Prostate gland (tissue), 2 donors: ENCODE data around the gene RALGPS1. TPM values are rescaled to one million over a fixed set of nuclear protein-coding genes. Genes with fewer than 3 reads are reported as not detected.

Experiments
- DNase-seq: peaks from one replicate; pipeline ENCODE4 v3.0.0-alpha.2; 2019; ENCODE audit warnings: low spot score
- H3K27ac ChIP-seq, 2 donors: fragments of 200-600 bp; sonication (generic); 2 replicates each; pipeline ENCODE4 v1.5.1; 2017 to 2019
- H3K27me3 ChIP-seq: fragments of 200-600 bp; sonication (generic); replicated peaks from 2 replicates; pipeline ENCODE4 v1.5.1; 2019; ENCODE audit not compliant: insufficient read depth
- H3K36me3 ChIP-seq, 2 donors: fragments of 200-600 bp; sonication (generic); 1 replicate in 1 of 2; 2 replicates in 1 of 2; pipeline versions ENCODE4 v1.5.1 to v1.8.1; 2017 to 2019
- H3K4me1 ChIP-seq: fragments of 200-600 bp; sonication (generic); replicated peaks from 2 replicates; pipeline ENCODE4 v1.5.1; 2019
- H3K4me3 ChIP-seq, 2 donors: fragments of 200-600 bp; sonication (generic); 2 replicates each; pipeline ENCODE4 v1.5.1; 2017 to 2019
- H3K9me3 ChIP-seq: fragments of 200-600 bp; sonication (generic); 2 replicates; pipeline ENCODE4 v1.5.1; 2017
- CTCF ChIP-seq, 4 experiments: fragments of 200-600 bp in 2 of 4; fragments of 450-650 bp in 2 of 4; sonication (generic) in 2 of 4; IDR thresholded peaks; 1 replicate in 3 of 4; 2 replicates in 1 of 4; pipeline ENCODE4 v1.5.1; 2016 to 2019; ENCODE audit warnings: antibody characterized with exemption in 4 of 4, mild to moderate bottlenecking in 2 of 4, moderate library complexity in 2 of 4
- POLR2A ChIP-seq: fragments of 450-650 bp; IDR thresholded peaks from one replicate; pipeline ENCODE4 v1.6.1; 2016; ENCODE audit warnings: antibody characterized with exemption, mild to moderate bottlenecking
- POLR2AphosphoS5 ChIP-seq: sonication (generic); formaldehyde crosslinking; IDR thresholded peaks from one replicate; pipeline ENCODE4 v1.6.1; 2017; ENCODE audit warnings: antibody characterized with exemption
- WGBS: methylation state at CpG from one replicate; pipeline ENCODE4 v1.1.5; 2018; 5-methylcytosine and 5-hydroxymethylcytosine counted together
- intact Hi-C: fragments of 100-400 bp; cut with DNase I; formaldehyde crosslinking; loops from one replicate; pipeline ENCODE4 v1.14.2; 2022
- total RNA-seq, 2 donors: library from RNA; depleted of rRNA; stranded (reverse); fragments of >200 nt; gene quantifications; one replicate each; pipeline ENCODE4 v1.1.0, GENCODE V29; 2016

RALGPS1 gene
- total RNA-seq, 2 donors from 2014 or later = 14.7 to 20.7 TPM

GRCh38 chr9:127224883-127225739, 310.5 kb downstream of the RALGPS1 start:
- Histone ChIP-seq H3K4me3 (peak overlapping the region; percentile 67 to 76), H3K27ac (peak overlapping the region; percentile 79 to 81), H3K27me3 (no peaks in the 10 kb centered on the region), H3K4me1 (no peaks in the 10 kb centered on the region), H3K36me3 (no peaks in the 10 kb centered on the region), H3K9me3 (no peaks in the 10 kb centered on the region)
- TF ChIP-seq CTCF (IDR thresholded peaks at IDR 0.05) (no peak), POLR2A (peak; percentile 11)
- under 1% methylated on average over 72 of the region's 106 CpGs for WGBS
- intact Hi-C loops = loop anchor here (5.0 kb wide), 1 partner anchor 172 kb away; the partner anchor contains the start of gene SLC2A8
- peak; percentile 97 for DNase-seq

GRCh38 chr9:127225801-127226625, 311.4 kb downstream of the RALGPS1 start:
- H3K27me3 ChIP-seq = no peaks in the 10 kb centered on the region
- no peak for TF ChIP-seq POLR2A
- no peak for TF ChIP-seq POLR2AphosphoS5
- no peak for TF ChIP-seq CTCF (IDR thresholded peaks at IDR 0.05)
- H3K27ac ChIP-seq = no peak overlapping the region
- peak overlapping the region; percentile 67 to 76 for H3K4me3 ChIP-seq
- WGBS = 42% methylated on average over 27 of the region's 42 CpGs
- intact Hi-C loops = no loop called here
- no peaks in the 10 kb centered on the region for H3K4me1 ChIP-seq
- DNase-seq = no peak
- H3K36me3 ChIP-seq = no peaks in the 10 kb centered on the region
- H3K9me3 ChIP-seq = no peaks in the 10 kb centered on the region

GRCh38 chr9:127229691-127230417, 315.3 kb downstream of the RALGPS1 start:
- Histone ChIP-seq H3K27ac (no peak overlapping the region), H3K36me3 (no peaks in the 10 kb centered on the region), H3K9me3 (no peaks in the 10 kb centered on the region), H3K4me1 (no peaks in the 10 kb centered on the region), H3K4me3 (no peak overlapping the region), H3K27me3 (no peaks in the 10 kb centered on the region)
- no peak for DNase-seq
- TF ChIP-seq CTCF (IDR thresholded peaks at IDR 0.05) = no peak
- TF ChIP-seq POLR2A = no peak
- no peak for TF ChIP-seq POLR2AphosphoS5
- 78% methylated on average over 4 of the region's 4 CpGs for WGBS
- intact Hi-C loops = no loop called here

- no peaks in the 10 kb centered on the region for H3K4me1 ChIP-seq
- WGBS = 97% methylated on average over 3 of the region's 3 CpGs
- no peaks in the 10 kb centered on the region for H3K36me3 ChIP-seq
- no peak for DNase-seq
- H3K27ac ChIP-seq = no peak overlapping the region
- no peak overlapping the region for H3K4me3 ChIP-seq
- H3K9me3 ChIP-seq = no peaks in the 10 kb centered on the region
- intact Hi-C loops = no loop called here
- TF ChIP-seq CTCF (IDR thresholded peaks at IDR 0.05) = no peak
- TF ChIP-seq POLR2A = no peak
- no peak for TF ChIP-seq POLR2AphosphoS5
- no peaks in the 10 kb centered on the region for H3K27me3 ChIP-seq
Measured at GRCh38 chr9:127231666-127232065, 317.1 kb downstream of the RALGPS1 start.
